ENCODE measurements around the gene PSTPIP1. TPM values are rescaled to one million over a fixed set of nuclear protein-coding genes. Genes with fewer than 3 reads are reported as not detected.
"Not testable (repeated sequence)": the region's sequence is repeated elsewhere in the genome, so short reads cannot be mapped to it uniquely, and the experiment has no call there.

The PSTPIP1 gene
- 100 to 1,000 TPM; 238 to 241 TPM for total RNA-seq

DNA sequence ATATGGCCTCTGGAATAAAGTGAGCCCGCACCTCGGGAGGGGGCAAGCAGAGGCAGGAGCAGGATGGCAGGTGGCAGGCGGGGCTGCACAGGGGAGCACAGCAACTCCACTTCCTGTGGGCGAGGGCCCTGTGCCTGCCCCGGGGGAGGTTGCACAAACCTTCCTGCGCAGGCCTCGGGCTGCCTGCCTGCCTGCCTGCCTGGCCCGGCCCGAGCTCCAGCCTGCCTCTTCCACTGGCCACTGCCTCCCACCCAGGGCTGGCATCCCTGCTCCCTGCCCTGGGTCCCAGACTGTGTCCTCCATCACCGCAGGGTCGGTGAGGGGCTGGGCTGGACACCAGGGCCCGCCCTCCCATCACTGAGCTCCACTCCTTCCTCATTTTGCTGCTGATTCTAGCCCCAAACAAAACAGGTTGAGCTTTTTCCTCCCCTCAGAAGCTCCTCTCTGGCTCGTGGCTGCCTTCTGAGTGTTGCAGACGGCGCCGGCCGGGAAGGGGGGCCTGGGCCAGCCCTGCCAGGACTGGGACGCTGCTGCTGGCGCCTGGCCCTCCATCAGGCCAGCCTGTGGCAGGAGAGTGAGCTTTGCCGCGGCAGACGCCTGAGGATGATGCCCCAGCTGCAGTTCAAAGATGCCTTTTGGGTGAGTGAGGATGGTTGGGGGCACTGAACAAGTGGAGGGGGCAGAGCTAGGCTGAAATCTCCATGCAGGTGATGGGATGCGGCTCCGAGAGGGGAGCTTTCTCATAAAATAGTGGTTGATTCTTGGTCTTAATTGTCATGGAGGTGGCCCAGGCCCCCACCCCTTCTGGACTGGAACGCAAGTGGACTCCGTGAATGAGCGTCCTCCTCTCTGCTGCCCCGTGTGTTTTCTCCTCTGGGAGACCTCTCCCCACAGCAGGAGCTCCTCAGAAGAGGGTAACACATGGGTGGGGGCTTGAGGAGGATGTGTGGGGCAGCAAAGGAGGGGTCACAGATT lies at the start of gene PSTPIP1:
PSTPIP1 (plus strand) TSS at position 156 of the 975 bp plus-strand sequence; CDS start at position 604, 448 bp downstream.
- POLR2A ChIA-PET: interaction anchor here (0.7 to 9.0 kb wide), 15 partner anchors 8 to 91 kb away, joined by 3 to 137 read pairs (median 11); partner anchors contain the start of gene RCN2
- Mint-ChIP-seq H3K4me3 (peak within 1 kb of the TSS; percentile 95), H3K36me3 (peaks cover 16% of the 10 kb centered on the region), H3K9me3 (no peaks in the 10 kb centered on the region), H3K27ac (peak within 1 kb of the TSS; percentile 95), H3K27me3 (no peaks in the 10 kb centered on the region), H3K4me1 (peaks cover 55% of the 10 kb centered on the region)
- peak; percentile 78 for DNase-seq
- ATAC-seq (ENCODE audit: low read depth): peak; percentile 81

DNA sequence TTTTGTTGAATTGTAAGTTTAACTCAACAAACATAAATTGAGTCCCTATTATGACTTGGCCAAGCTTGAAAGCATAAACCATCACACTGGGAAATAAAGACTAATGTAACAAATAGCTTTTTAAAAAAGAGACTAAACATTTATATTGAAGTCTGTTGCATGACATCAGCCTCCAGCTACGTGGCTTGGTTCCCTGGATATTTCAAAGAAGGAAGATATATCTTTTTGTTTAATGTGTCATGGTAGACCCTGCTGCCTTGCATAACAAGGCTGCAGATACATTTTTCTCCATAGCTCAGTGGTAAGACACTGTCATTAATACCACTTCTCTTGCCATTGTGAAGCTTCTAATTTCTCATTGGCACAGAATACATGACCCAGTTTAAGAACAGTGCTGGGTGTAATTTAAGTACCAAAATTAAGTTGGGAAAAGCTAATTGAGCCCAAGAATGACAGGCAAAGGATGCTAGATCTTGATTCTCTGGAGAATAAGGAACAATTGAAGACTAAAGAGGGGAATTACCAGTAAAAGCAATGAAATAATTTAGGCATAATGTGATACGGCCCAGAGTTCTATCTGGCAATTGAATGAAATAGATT lies 49.3 kb upstream of the PSTPIP1 start:
- Mint-ChIP-seq H3K4me1 (peaks cover 6% of the 10 kb centered on the region), H3K27ac (no peak overlapping the region), H3K27me3 (no peaks in the 10 kb centered on the region), H3K36me3 (peaks cover 40% of the 10 kb centered on the region), H3K9me3 (no peaks in the 10 kb centered on the region), H3K4me3 (no peak overlapping the region)
- POLR2A ChIA-PET: interaction anchor here (0.8 to 1.6 kb wide), 2 partner anchors 10 to 15 kb away, joined by 3 to 5 read pairs; no protein-coding TSS in a partner anchor
- ATAC-seq (ENCODE audit: low read depth): no peak
- DNase-seq: no peak

DNA sequence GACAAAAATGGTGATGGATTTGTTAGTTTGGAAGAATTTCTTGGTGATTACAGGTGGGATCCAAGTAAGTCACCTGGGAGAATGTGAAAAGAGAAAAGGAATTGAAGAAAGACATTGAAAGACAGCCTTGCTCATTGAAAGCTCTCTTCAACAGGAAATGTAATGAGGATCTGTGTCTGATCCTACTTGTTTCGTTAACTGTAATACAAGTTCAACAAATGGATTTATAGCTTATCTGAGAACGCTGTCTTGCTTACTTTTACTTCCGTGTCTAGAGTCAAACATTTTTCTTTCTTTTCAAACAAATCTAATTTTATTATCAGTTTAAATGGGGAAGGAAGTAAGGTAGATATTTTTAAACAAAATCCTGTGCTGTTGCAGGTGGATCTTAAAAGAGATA lies 47.5 kb upstream of the PSTPIP1 start:
- POLR2A ChIA-PET: interaction anchor here (1.4 kb wide), 1 partner anchor 16 kb away, joined by 3 read pairs; no protein-coding TSS in a partner anchor
- H3K36me3 Mint-ChIP-seq: peaks cover 47% of the 10 kb centered on the region

DNA sequence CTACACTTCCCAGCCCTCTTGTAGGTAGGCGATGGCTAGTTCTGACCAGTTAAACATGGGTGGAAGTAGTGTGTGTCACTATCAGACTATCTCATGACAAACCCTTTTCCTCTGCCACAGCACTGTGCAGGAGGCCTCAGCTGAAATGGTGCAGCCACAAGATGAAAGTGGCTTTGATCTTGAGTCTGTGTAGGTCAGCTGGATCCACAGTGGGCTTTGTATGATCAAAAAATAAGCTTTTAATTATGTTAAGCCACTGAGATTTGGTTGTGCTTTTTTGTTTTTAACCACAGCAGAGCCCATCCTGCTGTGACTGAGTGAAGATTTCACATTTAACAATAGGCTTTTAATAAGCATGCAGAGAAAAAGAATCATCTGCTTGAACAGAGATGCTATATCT lies 43.7 kb upstream of the PSTPIP1 start:
- peaks cover 22% of the 10 kb centered on the region for H3K36me3 Mint-ChIP-seq
- peaks cover 3% of the 10 kb centered on the region for H3K27me3 Mint-ChIP-seq
- DNase-seq (no peak), ATAC-seq (ENCODE audit: low read depth) (peak; percentile 85)
- POLR2A ChIA-PET: interaction anchor here (0.6 to 1.3 kb wide), 2 partner anchors 10 to 38 kb away, joined by 3 read pairs; no protein-coding TSS in a partner anchor
- peak overlapping the region; percentile 3 for H3K4me3 Mint-ChIP-seq
- H3K4me1 Mint-ChIP-seq: peaks cover 18% of the 10 kb centered on the region
- H3K9me3 Mint-ChIP-seq: no peaks in the 10 kb centered on the region
- peak overlapping the region; percentile 71 for H3K27ac Mint-ChIP-seq

More for the DNA sequence above, 47.5 kb upstream of the PSTPIP1 start:
- H3K27ac Mint-ChIP-seq: no peak overlapping the region
- no peak overlapping the region for H3K4me3 Mint-ChIP-seq
- ATAC-seq (ENCODE audit: low read depth): no peak
- no peak for DNase-seq
- H3K9me3 Mint-ChIP-seq: no peaks in the 10 kb centered on the region
- H3K4me1 Mint-ChIP-seq: peaks cover 19% of the 10 kb centered on the region
- no peaks in the 10 kb centered on the region for H3K27me3 Mint-ChIP-seq

DNA sequence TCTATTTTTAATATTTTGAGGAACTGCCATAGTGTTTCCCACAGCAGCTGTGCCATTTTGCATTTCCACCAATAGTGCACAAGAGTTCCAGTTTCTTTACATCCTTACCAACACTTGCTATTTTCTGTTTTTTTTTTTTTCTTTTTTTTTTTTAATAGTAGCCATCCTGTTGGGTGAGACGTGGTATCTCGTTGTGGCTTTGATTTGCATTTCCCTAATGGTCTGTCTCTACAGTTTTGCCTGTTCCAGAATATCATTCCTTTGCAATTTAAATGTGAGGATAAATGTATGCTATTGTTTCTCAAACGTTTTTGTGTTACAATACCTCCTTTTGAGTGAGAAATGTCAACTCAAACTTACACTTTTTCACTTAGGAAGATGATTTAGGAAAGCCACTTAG lies 41.0 kb upstream of the PSTPIP1 start:
- H3K27ac Mint-ChIP-seq: no peak overlapping the region
- no peak for ATAC-seq (ENCODE audit: low read depth)
- no peaks in the 10 kb centered on the region for H3K9me3 Mint-ChIP-seq
- peaks cover 4% of the 10 kb centered on the region for H3K27me3 Mint-ChIP-seq
- POLR2A ChIA-PET: interaction anchor here (0.7 kb wide), 1 partner anchor 10 kb away, joined by 3 read pairs; no protein-coding TSS in a partner anchor
- no peak for DNase-seq
- peaks cover 9% of the 10 kb centered on the region for H3K36me3 Mint-ChIP-seq
- peaks cover 14% of the 10 kb centered on the region for H3K4me1 Mint-ChIP-seq
- no peak overlapping the region for H3K4me3 Mint-ChIP-seq

DNA sequence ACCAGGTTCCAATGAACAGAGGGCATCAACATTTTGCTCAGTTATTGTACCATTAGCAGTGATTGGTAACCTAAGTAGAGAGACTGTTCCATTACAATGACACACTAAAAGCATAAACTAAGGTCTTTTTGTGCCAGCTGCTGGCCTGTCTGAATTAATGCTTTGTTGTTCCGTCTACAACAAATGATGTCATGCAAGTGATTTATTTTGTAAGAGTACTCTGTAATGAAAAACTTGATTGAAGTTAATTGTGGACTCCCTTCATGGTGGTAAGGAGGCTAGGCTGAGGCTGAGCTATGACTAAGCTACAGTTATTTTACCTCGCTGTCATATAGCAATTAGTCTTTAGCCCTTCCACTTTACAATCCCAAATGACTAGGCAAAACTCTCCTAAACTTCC lies 40.2 kb upstream of the PSTPIP1 start:
- Mint-ChIP-seq H3K4me3 (no peak overlapping the region), H3K27ac (no peak overlapping the region), H3K27me3 (peaks cover 4% of the 10 kb centered on the region), H3K9me3 (no peaks in the 10 kb centered on the region), H3K4me1 (peaks cover 14% of the 10 kb centered on the region), H3K36me3 (peaks cover 9% of the 10 kb centered on the region)
- POLR2A ChIA-PET: no interaction called here
- DNase-seq: no peak
- no peak for ATAC-seq (ENCODE audit: low read depth)

DNA sequence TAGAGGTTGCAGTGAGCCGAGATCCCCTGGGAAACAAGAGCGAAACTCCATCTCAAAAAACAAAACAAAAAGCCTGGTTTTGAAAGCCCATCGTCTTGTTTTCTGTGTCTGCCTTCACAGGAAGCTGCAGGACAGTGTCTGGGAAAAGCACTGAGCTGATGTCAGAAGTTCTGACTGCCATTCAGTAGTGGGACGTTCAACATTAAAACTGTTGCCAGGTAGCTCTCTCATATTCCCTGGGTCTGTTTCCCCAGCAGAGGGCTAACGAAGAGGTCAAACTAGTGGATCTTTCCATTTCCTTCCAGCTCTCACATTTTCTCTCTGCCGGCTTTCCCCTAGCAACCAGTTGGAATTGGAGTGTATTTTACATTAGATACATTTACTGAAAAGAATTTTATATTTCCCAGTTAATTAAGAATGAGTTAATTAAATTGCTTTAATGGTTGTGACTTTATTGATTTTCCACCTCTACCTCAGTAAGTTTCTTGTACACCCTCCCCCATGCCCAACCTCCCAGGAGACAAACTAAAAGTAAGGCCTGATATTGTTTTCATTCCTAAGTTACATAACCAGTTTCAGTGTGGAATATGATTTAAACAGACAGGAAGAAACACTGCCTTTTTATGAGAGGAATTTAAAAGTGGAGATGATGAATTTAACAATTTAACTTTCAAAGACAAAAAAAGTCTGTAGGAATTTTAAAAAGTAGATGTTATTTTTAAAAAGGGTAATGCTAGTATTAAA lies 33.5 kb upstream of the PSTPIP1 start:
- Mint-ChIP-seq H3K4me1 (peaks cover 1% of the 10 kb centered on the region), H3K27me3 (peaks cover 27% of the 10 kb centered on the region), H3K27ac (no peak overlapping the region), H3K4me3 (no peak overlapping the region), H3K9me3 (no peaks in the 10 kb centered on the region), H3K36me3 (no peaks in the 10 kb centered on the region)
- DNase-seq: no peak
- ATAC-seq (ENCODE audit: low read depth): no peak
- POLR2A ChIA-PET: no interaction called here

DNA sequence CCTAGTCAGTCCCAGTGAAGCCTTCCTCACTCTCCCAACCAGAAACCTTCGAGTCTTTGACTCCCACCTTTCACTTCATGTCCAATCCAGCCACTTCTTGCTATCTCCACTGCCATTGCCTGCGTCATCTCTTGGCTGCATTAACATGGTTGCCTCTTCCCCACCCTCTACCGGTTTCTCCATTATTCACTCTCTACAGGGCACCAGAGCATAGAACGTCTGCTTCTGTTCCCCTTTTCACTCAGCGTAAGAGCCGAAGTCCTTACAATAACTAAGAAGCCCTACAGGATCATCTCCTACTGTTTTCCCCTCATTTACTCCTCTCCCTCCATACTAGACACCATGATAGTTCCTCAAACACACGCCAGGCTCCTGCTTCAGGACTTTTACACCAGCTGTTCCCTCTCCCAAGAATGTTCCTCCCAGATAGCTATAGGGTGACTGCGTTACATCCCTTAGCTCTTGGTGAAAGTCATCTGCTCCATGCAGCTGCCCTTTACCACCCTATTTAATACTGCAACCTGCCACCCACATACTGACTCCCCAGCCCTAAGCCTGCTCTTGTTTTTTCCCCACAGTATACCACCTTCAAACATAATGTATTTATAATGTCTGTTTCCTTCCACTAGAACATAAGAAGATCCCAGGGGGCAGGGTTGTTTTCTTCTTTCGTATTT lies 32.5 kb upstream of the PSTPIP1 start:
- no peak overlapping the region for H3K4me3 Mint-ChIP-seq
- H3K9me3 Mint-ChIP-seq: no peaks in the 10 kb centered on the region
- no peaks in the 10 kb centered on the region for H3K36me3 Mint-ChIP-seq
- peaks cover 27% of the 10 kb centered on the region for H3K27me3 Mint-ChIP-seq
- DNase-seq (no peak), ATAC-seq (ENCODE audit: low read depth) (no peak)
- H3K27ac Mint-ChIP-seq: no peak overlapping the region
- peaks cover 1% of the 10 kb centered on the region for H3K4me1 Mint-ChIP-seq
- POLR2A ChIA-PET: interaction anchor here (1.1 kb wide), 1 partner anchor 31 kb away, joined by 4 read pairs; the partner anchor contains the start of gene RCN2

DNA sequence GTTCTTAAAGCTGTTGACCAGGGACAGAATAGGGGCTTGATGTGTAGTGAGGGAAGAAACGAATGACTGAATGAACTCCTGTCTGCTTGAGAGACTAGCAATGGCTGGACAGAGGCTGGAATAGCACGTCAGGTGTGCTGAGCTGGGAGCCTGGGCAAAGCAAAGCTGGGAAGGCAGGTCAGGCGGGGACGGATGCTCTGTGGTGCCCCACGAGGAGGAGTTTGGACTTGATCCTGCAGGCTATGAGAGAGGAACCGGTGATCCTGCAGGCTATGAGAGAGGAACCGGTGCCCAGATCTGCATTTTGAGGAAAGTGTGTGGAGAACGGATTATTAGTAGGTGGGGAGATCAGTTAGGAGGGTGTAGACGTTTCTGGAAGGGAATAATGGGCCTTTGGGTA lies 31.3 kb upstream of the PSTPIP1 start:
- no peaks in the 10 kb centered on the region for H3K9me3 Mint-ChIP-seq
- no peak overlapping the region for H3K27ac Mint-ChIP-seq
- H3K4me3 Mint-ChIP-seq: no peak overlapping the region
- no peak for DNase-seq
- peaks cover 1% of the 10 kb centered on the region for H3K4me1 Mint-ChIP-seq
- no peak for ATAC-seq (ENCODE audit: low read depth)
- POLR2A ChIA-PET: interaction anchor here (0.5 to 1.1 kb wide), 2 partner anchors 32 to 318 kb away, joined by 3 to 4 read pairs; partner anchors contain the start of gene RCN2
- H3K27me3 Mint-ChIP-seq: peaks cover 27% of the 10 kb centered on the region
- H3K36me3 Mint-ChIP-seq: no peaks in the 10 kb centered on the region

DNA sequence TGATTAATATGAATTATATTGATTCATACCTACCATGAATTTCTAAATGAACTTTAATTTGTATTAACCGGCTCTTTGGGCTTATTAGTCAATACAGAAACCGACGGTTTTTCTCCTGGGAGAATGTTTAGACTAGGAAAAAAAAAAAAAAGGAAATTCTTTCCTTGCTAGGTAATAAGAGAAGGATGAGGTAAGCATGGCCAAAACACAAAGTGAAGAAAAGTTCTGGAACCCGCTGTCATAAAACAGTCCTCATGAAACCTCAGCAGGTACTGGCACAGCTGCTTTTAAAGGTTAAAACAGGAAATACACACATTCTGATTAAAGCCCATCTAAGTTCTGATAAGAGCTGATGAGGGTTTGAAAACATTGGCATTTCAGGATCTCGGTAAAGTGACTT lies 30.8 kb upstream of the PSTPIP1 start:
- Mint-ChIP-seq H3K4me1 (peaks cover 1% of the 10 kb centered on the region), H3K36me3 (no peaks in the 10 kb centered on the region), H3K9me3 (no peaks in the 10 kb centered on the region), H3K4me3 (no peak overlapping the region), H3K27me3 (peaks cover 28% of the 10 kb centered on the region), H3K27ac (no peak overlapping the region)
- DNase-seq (no peak), ATAC-seq (ENCODE audit: low read depth) (no peak)
- POLR2A ChIA-PET: interaction anchor here (0.5 to 0.7 kb wide), 2 partner anchors 100 to 319 kb away, joined by 3 read pairs; no protein-coding TSS in a partner anchor

DNA sequence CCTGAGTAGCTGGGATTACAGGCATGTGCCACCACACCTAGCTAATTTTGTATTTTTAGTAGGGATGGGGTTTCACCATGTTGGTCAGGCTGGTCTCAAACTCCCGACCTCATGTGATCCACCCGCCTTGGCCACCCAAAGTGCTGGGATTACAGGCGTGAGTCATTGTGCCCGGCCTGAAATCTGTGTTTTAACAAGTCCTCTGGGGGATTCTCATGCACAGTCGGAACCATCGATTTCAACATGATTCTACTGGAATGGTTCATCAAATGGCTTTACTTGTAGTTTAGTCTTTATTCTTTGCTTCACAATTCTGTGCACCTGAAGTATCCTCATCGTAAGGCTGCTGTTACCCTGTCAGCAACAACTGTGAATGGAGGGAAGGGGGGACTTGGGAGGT lies 28.9 kb upstream of the PSTPIP1 start:
- H3K4me3 Mint-ChIP-seq; H3K27ac Mint-ChIP-seq; POLR2A ChIA-PET; ATAC-seq (ENCODE audit: low read depth); H3K36me3 Mint-ChIP-seq; H3K9me3 Mint-ChIP-seq; DNase-seq; H3K4me1 Mint-ChIP-seq: not testable (repeated sequence)
- peaks cover 32% of the 10 kb centered on the region for H3K27me3 Mint-ChIP-seq

DNA sequence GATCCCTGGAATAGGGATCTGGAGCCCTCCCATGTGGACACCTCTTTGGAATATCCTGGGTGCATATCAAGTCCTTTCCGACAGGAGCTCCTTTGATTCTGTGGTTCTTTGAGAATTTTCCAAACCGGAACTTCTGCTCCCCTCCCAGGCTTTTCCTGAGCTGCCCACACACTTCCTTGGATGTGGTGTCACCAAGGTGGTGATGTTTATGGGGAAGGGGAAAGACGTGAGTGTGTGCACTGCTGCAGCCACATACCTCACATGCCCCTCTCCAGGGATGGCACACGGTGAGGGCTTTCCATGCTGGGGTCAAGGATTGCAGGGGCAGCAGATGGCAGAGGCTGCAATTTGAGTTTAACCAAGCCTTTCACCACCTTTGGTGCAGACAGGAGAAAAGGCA lies 27.9 kb upstream of the PSTPIP1 start:
- DNase-seq (no peak), ATAC-seq (ENCODE audit: low read depth) (no peak)
- no peak overlapping the region for H3K4me3 Mint-ChIP-seq
- H3K4me1 Mint-ChIP-seq: peaks cover 1% of the 10 kb centered on the region
- H3K27ac Mint-ChIP-seq: no peak overlapping the region
- H3K36me3 Mint-ChIP-seq: no peaks in the 10 kb centered on the region
- POLR2A ChIA-PET: no interaction called here
- no peaks in the 10 kb centered on the region for H3K9me3 Mint-ChIP-seq
- H3K27me3 Mint-ChIP-seq: peaks cover 29% of the 10 kb centered on the region
